ENCODE measurements around the gene GPR149. TPM values are rescaled to one million over a fixed set of nuclear protein-coding genes. Genes with fewer than 3 reads are reported as not detected.

Gene GPR149
- total RNA-seq, 6 experiments from 2014 or later = not detected

DNA sequence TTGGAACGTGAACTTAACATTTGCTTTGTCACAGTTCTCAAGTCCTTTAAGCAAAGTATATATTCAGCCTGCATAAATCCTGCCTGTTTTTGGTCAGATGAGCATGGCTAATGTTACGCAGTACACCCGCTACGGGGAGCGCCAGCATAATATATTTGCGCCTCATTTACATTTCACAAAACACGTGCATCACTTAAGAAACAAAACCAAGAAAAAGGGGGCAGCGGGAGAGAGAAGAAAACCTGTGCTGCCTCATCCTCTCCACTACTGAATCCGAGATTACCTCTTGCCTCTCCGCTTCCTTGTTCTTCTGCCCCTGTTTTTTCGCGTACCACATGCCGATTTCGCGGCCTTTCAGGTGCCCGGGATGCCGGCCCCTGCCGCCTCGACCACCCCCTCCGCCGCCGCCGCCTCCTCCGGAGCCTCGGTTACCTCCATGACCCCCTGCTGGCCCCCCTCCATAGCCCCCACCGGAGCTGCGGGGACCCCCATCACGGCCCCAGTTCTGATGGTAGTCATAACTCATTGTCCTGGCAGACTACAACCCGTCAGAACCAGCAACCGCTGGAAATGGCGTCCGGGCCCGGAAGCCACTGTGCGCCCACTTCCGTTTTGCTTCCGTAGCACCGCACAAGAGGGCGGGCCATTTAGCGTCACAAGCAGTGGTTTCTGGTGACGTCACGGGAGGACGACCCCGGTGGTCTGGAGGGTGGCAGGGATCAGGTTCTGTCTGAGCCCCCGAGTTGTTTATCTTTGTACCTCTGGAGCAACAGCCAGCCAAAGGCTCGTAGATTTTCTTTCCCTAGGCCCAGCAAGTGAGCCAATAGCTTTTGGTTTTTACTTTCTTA lies 105.9 kb downstream of the GPR149 start, which contains the start of gene DHX36:
TSS of gene DHX36 (minus strand) at position 597 of the 848 bp plus-strand sequence. CDS start at position 526, 71 bp downstream.
- WGBS (ENCODE audit: insufficient coverage, low coverage, low lambda C conversion rate, missing lambda C conversion rate) = under 1% methylated on average over 34 of the region's 45 CpGs
- DNase-seq = peak; percentile 87 to 89 (median 88)

DNA sequence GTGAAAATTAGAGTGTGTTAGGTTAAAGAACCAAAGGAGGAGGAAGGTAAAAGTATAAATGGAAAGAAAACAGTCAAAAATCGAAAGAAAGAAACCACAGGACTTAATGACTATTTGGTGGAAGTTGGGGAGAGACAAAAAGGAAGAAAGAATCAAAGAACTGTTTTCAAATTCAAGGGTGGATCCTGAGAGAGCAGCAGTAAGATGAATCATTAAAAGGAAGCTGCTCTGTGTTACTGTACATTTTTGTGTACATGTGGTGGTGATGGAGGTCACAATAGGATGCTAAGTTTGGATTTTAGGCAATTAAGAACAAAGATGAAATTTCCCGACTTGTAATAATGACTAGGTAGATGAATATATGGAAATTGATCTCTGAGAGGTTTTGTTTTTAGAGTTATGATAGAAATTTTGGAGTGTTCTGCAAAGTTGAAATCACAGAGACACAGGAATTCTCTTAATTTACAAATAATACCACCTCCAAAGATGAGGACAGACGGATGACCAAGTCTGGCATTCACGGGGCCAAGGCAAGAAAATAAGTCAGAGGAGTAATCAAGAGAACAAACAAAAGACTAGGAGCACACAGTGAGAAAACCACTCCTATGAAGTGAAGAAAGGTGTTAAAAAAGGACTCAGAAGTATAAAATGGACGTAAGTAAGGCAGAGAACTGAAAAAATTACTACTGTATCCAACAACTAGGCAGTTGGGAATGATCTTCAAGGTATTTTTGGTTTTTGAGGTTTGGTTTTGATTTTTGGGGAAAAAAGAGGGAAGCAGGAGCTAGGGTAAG lies 112.8 kb downstream of the GPR149 start:
- no peak overlapping the region for H3K4me3 ChIP-seq
- 86% methylated on average over 5 of the region's 5 CpGs for WGBS (ENCODE audit: insufficient coverage, low coverage, low lambda C conversion rate, missing lambda C conversion rate)
- peaks cover 0 to 18% (median 3%) of the 10 kb centered on the region in 4 donors for H3K4me1 ChIP-seq
- TF ChIP-seq POLR2A (IDR thresholded peaks at IDR 0.05) = no peak
- TF ChIP-seq, protein P1, sequence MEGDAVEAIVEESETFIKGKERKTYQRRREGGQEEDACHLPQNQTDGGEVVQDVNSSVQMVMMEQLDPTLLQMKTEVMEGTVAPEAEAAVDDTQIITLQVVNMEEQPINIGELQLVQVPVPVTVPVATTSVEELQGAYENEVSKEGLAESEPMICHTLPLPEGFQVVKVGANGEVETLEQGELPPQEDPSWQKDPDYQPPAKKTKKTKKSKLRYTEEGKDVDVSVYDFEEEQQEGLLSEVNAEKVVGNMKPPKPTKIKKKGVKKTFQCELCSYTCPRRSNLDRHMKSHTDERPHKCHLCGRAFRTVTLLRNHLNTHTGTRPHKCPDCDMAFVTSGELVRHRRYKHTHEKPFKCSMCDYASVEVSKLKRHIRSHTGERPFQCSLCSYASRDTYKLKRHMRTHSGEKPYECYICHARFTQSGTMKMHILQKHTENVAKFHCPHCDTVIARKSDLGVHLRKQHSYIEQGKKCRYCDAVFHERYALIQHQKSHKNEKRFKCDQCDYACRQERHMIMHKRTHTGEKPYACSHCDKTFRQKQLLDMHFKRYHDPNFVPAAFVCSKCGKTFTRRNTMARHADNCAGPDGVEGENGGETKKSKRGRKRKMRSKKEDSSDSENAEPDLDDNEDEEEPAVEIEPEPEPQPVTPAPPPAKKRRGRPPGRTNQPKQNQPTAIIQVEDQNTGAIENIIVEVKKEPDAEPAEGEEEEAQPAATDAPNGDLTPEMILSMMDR (IDR thresholded peaks at IDR 0.05) = no peak
- intact Hi-C loops (cut with DNase I) = no loop called here
- DNase-seq (no peak), ATAC-seq (no peak)
- H3K9me3 ChIP-seq = no peaks in the 10 kb centered on the region
- H3K27me3 ChIP-seq = no peaks in the 10 kb centered on the region
- no peak overlapping the region for H3K27ac ChIP-seq
- H3K36me3 ChIP-seq = peaks cover 0 to 26% (median 0%) of the 10 kb centered on the region in 4 donors

More for the DNA sequence above, 105.9 kb downstream of the GPR149 start, which contains the start of gene DHX36:
- intact Hi-C loops (cut with DNase I) = no loop called here
- peak within 1 kb of the TSS; percentile 76 to 87 (median 86) for H3K4me3 ChIP-seq
- no peaks in the 10 kb centered on the region for H3K9me3 ChIP-seq
- H3K36me3 ChIP-seq = no peaks in the 10 kb centered on the region
- peaks cover 0 to 30% (median 9%) of the 10 kb centered on the region in 4 donors for H3K4me1 ChIP-seq
- TF ChIP-seq, protein P1 (IDR thresholded peaks at IDR 0.05) = no peak
- peak; percentile 65 for TF ChIP-seq POLR2A (IDR thresholded peaks at IDR 0.05)
- ATAC-seq = peak; percentile 95 to 98 (median 97)
- H3K27ac ChIP-seq = peak within 1 kb of the TSS; percentile 86 to 91 (median 89)
- no peaks in the 10 kb centered on the region for H3K27me3 ChIP-seq

DNA sequence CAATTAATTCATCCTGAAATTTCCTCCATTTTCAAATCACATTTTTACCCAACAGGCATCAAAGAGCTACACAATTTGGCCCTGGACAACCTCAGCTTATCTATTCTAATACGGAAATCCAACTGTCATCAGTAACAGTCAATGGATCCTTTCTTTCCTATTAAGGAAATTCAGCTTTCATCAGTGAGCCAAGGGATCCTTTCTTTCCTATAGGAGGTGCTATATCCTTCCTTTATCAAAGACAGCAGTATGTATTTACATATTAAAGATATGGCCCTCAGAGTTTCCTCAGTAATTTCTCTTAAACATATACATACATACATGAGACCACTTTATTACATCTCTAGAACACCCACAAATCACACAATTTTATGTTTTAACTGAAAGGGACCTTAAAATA lies 115.8 kb downstream of the GPR149 start:
- WGBS (ENCODE audit: insufficient coverage, low coverage, low lambda C conversion rate, missing lambda C conversion rate) = 100% methylated on average over 1 of the region's 1 CpG
- TF ChIP-seq, protein P1 (IDR thresholded peaks at IDR 0.05) = no peak
- no peak for TF ChIP-seq POLR2A (IDR thresholded peaks at IDR 0.05)
- Histone ChIP-seq H3K27me3 (no peaks in the 10 kb centered on the region), H3K4me3 (no peak overlapping the region), H3K27ac (no peak overlapping the region), H3K36me3 (peaks cover 0 to 36% (median 5%) of the 10 kb centered on the region in 4 donors), H3K4me1 (no peaks in the 10 kb centered on the region), H3K9me3 (no peaks in the 10 kb centered on the region)
- ATAC-seq (no peak), DNase-seq (no peak)
- intact Hi-C loops (cut with DNase I) = no loop called here

DNA sequence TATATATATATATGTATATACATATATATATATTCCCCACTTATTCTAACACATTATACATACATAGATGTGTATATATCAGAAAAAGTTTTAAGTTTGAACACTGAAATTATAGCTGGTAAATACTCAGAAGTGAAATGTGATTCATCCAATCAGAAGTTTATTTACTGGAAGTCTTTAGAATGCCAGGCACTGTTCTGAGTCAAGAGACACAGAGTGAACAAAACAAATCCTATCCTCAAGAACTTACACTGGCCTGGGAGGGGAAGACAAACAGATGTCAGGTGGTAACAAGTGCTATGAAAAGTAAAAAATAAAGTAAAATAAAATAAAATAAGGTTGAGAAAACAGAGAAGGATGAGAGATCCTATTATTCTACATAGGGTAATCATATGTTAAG lies 119.2 kb downstream of the GPR149 start:
- ATAC-seq (no peak), DNase-seq (no peak)
- Histone ChIP-seq H3K9me3 (no peaks in the 10 kb centered on the region), H3K4me3 (no peak overlapping the region), H3K27me3 (no peaks in the 10 kb centered on the region), H3K4me1 (no peaks in the 10 kb centered on the region), H3K27ac (no peak overlapping the region), H3K36me3 (peaks cover 0 to 57% (median 9%) of the 10 kb centered on the region in 4 donors)
- TF ChIP-seq POLR2A (IDR thresholded peaks at IDR 0.05) = no peak
- TF ChIP-seq, protein P1 (IDR thresholded peaks at IDR 0.05) = no peak
- intact Hi-C loops (cut with DNase I) = no loop called here
